Type B pancreatic cell (in vitro differentiated cells): ENCODE results near the gene CACFD1. TPM values are rescaled to one million over a fixed set of nuclear protein-coding genes. Genes with fewer than 3 reads are reported as not detected.

Source experiments
- DNase-seq: peaks from one replicate; pipeline ENCODE4 v3.0.0; 2021; ENCODE audit warnings: mixed read lengths; ENCODE audit not compliant: unreplicated experiment; ENCODE audit errors: extremely low spot score
- H3K27ac Mint-ChIP-seq: 2 replicates; pipeline ENCODE4 v1.8.0; 2021; ENCODE audit warnings: mild to moderate bottlenecking, mixed read lengths
- H3K27me3 Mint-ChIP-seq: 2 replicates; pipeline ENCODE4 v1.8.0; 2021; ENCODE audit warnings: mixed read lengths
- H3K36me3 Mint-ChIP-seq: 2 replicates; pipeline ENCODE4 v1.8.0; 2021; ENCODE audit warnings: mixed read lengths
- H3K4me1 Mint-ChIP-seq: one replicate; pipeline ENCODE4 v1.8.0; 2021; ENCODE audit warnings: mixed read lengths; ENCODE audit not compliant: unreplicated experiment
- H3K4me3 Mint-ChIP-seq: 2 replicates; pipeline ENCODE4 v1.8.0; 2021; ENCODE audit warnings: mild to moderate bottlenecking, mixed read lengths
- H3K9me3 Mint-ChIP-seq: 2 replicates; pipeline ENCODE4 v1.8.0; 2021; ENCODE audit warnings: mixed read lengths
- total RNA-seq: library from RNA; stranded (reverse); gene quantifications from 2 replicates; pipeline ENCODE4 v1.2.1, GENCODE V29; 2021; ENCODE audit warnings: low replicate concordance
- TF ChIP-seq, protein P1 (sequence below): fragments of 200-600 bp; sonication (generic); conservative IDR thresholded peaks from 2 replicates; pipeline ENCODE4 v1.5.0; 2021; ENCODE audit warnings: antibody characterized with exemption, mild to moderate bottlenecking

CACFD1 gene
- total RNA-seq, 1 donor from 2014 or later: 45.6 TPM

- TF ChIP-seq, protein P1, sequence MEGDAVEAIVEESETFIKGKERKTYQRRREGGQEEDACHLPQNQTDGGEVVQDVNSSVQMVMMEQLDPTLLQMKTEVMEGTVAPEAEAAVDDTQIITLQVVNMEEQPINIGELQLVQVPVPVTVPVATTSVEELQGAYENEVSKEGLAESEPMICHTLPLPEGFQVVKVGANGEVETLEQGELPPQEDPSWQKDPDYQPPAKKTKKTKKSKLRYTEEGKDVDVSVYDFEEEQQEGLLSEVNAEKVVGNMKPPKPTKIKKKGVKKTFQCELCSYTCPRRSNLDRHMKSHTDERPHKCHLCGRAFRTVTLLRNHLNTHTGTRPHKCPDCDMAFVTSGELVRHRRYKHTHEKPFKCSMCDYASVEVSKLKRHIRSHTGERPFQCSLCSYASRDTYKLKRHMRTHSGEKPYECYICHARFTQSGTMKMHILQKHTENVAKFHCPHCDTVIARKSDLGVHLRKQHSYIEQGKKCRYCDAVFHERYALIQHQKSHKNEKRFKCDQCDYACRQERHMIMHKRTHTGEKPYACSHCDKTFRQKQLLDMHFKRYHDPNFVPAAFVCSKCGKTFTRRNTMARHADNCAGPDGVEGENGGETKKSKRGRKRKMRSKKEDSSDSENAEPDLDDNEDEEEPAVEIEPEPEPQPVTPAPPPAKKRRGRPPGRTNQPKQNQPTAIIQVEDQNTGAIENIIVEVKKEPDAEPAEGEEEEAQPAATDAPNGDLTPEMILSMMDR: no peak
- Mint-ChIP-seq H3K27ac (no peak overlapping the region), H3K4me3 (no peak overlapping the region), H3K4me1 (peaks cover 4% of the 10 kb centered on the region), H3K9me3 (no peaks in the 10 kb centered on the region), H3K36me3 (no peaks in the 10 kb centered on the region), H3K27me3 (peaks cover 3% of the 10 kb centered on the region)
- DNase-seq: no peak
These were observed 35.0 kb downstream of the CACFD1 start for GRCh38 chr9:133494636-133495326.

DNA sequence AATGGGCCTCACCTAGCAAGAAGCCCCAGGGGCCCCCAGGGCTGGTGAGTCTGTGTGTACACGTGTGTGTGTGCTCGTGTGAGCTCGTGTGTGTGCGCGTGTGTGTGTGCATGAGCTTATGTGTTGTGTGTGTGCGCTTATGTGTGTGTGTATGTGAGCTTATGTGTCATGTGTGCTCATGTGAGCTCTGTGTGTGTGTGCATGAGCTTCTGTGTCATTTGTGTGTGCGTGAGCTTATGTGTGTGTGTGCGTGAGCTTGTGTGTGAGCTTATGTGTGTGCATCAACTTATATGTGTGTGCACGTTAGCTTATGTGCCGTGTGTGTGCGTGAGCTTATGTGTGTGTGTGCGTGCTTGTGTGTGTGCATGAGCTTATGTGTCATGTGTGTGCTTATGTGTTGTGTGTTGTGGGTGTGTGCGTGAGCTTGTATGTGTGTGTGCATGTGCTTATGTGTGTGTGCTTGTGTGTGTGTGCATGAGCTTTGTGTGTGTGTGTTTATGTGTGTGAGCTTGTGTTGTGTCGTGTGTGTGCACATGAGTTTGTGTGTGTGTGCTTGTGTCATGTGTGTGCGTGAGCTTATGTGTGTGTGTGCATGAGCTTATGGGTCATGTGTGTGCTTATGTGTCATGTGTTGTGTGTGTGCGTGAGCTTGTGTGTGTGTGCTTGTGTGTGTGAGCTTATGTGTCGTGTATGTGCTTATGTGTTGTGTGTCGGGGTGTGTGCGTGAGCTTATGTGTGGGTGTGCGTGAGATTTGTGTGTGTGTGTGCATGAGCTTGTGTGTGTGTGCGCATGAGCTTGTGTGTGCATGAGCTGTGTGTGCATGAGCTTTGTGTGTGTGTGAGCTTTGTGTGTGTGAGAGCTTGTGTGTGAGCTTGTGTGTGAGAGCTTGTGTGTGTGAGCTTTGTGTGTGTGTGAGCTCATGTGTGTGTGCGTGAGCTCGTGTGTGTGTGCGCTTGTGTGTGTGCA lies 35.8 kb downstream of the CACFD1 start:
- Mint-ChIP-seq H3K27me3 (peaks cover 3% of the 10 kb centered on the region), H3K27ac (no peak overlapping the region), H3K36me3 (no peaks in the 10 kb centered on the region), H3K9me3 (no peaks in the 10 kb centered on the region), H3K4me1 (peaks cover 4% of the 10 kb centered on the region), H3K4me3 (no peak overlapping the region)
- DNase-seq: no peak
- TF ChIP-seq, protein P1: no peak

- peaks cover 11% of the 10 kb centered on the region for H3K9me3 Mint-ChIP-seq
- no peaks in the 10 kb centered on the region for H3K36me3 Mint-ChIP-seq
- peaks cover 4% of the 10 kb centered on the region for H3K4me1 Mint-ChIP-seq
- TF ChIP-seq, protein P1: no peak
- H3K4me3 Mint-ChIP-seq: no peak overlapping the region
- peaks cover 3% of the 10 kb centered on the region for H3K27me3 Mint-ChIP-seq
- DNase-seq: no peak
- no peak overlapping the region for H3K27ac Mint-ChIP-seq
These were observed 37.4 kb downstream of the CACFD1 start for GRCh38 chr9:133496861-133497842.

GRCh38 chr9:133499132-133499891 lies 39.5 kb downstream of the CACFD1 start:
- H3K27me3 Mint-ChIP-seq: peaks cover 9% of the 10 kb centered on the region

More at GRCh38 chr9:133499132-133499891, 39.5 kb downstream of the CACFD1 start:
- TF ChIP-seq, protein P1: no peak
- H3K9me3 Mint-ChIP-seq: peaks cover 18% of the 10 kb centered on the region
- H3K36me3 Mint-ChIP-seq: no peaks in the 10 kb centered on the region
- no peak overlapping the region for H3K27ac Mint-ChIP-seq
- DNase-seq: no peak
- H3K4me1 Mint-ChIP-seq: no peaks in the 10 kb centered on the region
- no peak overlapping the region for H3K4me3 Mint-ChIP-seq
